GM21723 (cell line): ENCODE data around the gene MFRP.
A peak's percentile ranks its signal among the peaks of the same experiment; 100 is the strongest.
"Not testable (repeated sequence)": the region's sequence is repeated elsewhere in the genome, so short reads cannot be mapped to it uniquely, and the experiment has no call there.

Source experiments
- ATAC-seq: cut with Tn5 transposase; IDR thresholded peaks from one replicate; pipeline ENCODE4 v1.9.1; 2021; ENCODE audit warnings: mild to moderate bottlenecking, moderate library complexity; ENCODE audit not compliant: unreplicated experiment

Gene MFRP

DNA sequence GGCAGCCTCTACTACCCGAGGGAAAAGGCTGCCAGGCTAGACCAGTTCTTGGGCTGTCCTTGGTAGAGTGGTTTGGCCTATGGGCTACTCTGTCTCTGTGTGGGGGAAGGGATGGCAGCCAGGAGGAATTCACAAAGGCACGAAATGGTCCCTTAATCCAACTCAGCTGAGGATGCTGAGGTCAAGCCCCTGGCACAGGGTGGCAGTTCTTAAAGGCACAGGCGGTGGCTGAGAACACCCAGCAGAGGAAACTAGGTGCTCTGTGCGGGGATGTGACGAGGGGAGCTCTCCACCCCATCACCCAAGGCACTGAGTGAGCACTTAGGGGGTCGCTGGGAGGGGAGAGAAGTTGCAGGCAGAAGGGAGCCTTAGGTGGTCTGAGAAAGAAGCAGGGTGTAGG is at the start of gene MFRP:
Gene MFRP (minus strand): TSS at position 101 of the 400 bp plus-strand sequence. CDS start 192 bp downstream, outside the sequence.
- no peak for ATAC-seq

DNA sequence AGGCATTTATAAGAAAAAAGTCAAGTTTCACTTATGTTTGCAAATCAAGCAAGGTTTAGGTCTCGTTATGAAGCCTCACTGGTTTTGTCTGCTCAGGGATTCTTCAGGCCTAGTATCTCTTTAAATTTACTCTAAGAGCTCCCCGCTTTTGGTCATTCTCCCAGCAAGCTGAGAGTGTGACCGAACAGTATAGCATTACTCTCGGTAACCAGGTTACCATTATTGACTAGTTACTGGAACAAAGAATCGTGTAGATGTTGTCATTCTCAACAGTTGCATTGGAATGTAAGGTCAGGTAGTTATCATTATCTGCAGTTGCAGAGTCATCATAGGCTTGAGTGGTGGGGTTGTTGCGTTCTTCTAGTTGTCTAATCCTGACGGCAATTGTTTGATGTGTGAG is 44.8 kb upstream of the MFRP start:
- no peak for ATAC-seq

- ATAC-seq: no peak
These were observed 43.2 kb upstream of the MFRP start for GRCh38 chr11:119389611-119390254.

DNA sequence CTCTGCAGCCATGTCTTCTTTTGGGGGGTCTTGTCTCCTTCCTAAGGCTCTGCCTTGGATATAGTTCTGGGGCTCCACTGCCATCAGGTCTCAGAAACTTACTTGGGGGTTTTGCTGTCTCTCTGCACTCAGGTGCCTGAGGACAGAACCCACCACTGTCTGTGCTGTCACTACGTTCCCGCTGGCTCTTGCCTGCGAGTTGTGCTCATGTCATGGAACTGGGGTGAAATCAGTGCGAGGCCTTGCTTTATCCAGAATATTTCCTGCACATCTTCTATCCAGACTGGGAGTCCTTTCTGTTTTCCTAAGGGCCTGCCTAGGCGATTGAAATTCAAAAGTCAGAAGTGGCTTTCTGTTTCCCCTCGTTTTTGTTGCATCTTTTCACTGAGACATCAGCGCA is 41.6 kb upstream of the MFRP start:
- no peak for ATAC-seq

DNA sequence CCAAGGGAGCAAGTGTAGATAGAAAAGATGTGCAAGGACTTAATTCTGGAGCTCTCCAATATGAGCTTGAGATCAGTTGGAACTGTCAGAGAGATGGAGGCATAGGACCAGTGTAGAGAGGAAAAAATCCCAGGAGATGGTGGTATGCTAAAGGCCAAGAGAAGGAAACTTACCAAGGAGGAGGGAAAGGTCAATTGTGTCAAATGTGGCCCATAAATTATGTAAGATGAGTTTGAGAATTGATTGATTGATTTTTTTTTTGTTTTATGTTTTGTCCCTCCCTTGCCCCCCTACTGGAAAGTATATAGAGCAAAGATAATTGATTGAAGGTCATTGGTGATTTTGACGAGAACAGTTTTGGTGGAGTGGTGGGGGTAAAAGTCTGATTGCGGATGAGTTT is 37.8 kb upstream of the MFRP start:
- no peak for ATAC-seq

DNA sequence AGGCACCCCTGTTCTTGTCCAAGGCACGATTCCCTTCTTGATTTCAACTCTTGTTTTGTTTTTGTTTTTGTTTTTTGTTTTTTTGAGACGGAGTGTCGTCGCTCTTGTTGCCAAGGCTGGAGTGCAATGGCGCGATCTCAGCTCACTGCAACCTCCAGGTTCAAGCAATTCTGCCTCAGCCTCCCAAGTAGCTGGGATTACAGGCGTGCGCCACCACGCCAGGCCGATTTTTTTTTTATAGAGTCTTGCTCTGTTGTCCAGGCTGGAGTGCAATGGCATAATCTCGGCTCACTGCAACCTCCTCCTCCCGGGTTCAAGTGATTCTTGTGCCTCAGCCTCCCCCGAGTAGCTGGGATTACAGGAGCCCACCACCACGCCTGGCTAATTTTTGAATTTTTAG is 36.0 kb upstream of the MFRP start:
- ATAC-seq: not testable (repeated sequence)

- no peak for ATAC-seq
These were observed 35.6 kb upstream of the MFRP start for GRCh38 chr11:119382101-119382500.

DNA sequence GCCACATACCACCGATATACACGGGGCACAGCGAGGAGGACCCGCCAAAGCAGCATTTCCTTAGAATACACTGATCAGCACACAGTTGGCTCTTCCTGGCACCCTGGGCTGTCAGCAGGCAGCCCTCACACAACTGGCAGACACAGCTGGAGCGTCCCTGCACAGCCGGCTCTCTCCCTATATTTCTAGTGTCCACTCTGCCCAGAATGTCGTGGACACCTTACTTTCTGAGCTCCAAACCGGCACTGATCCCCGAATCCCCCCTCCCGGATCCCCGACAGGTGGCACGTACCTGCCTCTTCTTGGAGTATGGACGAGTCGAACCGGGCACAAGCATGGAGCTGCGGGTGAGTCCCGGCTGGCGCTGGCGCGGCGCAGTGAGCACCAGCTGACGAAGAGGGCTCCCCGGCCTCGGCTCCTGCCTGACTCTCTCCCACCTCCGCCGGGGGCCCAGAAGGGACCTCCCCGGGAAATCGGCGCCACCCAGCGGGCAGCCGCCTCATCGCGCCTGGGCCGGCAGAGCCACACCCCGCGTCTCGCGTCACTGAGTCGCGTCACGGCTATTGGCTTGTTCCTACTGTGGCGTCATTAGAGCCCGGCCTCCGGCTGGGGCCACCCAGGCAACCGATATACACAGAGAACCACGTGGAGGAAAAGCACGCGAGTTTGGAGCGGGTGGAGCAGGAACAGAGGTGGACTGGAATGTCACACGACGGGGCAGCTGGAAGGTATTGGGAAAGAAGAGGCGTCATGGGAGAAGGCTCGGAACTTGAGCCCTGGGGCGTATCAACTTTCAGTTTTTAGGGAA is 34.9 kb upstream of the MFRP start, which contains the start of gene USP2:
Gene USP2 (minus strand): TSS at position 510 of the 808 bp plus-strand sequence. CDS start 8,210 bp downstream, outside the sequence.
- ATAC-seq: peak; percentile 99

GRCh38 chr11:119380827-119381180 is 34.3 kb upstream of the MFRP start:
- no peak for ATAC-seq

DNA sequence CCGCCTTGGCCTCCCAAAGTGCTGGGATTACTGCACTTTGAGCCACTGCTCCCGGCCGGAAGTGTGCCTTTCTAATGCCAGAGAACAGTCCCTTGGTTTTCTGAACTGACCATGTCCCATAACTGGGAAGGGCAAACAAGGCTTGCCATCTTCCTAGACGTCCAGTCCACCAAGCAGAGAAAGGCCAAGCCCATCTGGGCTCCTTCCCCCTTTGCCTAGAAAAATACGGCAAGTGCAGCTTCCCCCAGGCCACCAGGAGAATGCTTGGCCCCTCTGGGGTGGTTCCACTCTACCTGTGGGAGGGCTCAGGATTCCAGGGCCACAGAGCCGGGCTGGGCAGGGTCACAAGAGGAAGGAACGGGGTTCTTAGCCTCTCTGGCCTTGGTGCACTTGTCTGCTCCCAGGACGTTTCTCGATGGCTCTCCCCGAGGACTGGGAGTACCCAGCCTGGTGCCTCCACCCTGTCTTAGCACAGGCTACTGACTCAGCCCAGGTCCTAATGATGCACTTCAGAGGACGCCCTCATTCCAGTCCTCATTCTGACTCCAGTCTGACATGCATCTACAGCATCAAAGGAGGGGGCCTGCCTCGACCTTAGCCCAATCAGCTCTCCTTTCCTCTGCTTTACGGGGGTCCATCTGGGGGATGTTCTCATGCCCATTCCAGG is 33.8 kb upstream of the MFRP start:
- no peak for ATAC-seq

DNA sequence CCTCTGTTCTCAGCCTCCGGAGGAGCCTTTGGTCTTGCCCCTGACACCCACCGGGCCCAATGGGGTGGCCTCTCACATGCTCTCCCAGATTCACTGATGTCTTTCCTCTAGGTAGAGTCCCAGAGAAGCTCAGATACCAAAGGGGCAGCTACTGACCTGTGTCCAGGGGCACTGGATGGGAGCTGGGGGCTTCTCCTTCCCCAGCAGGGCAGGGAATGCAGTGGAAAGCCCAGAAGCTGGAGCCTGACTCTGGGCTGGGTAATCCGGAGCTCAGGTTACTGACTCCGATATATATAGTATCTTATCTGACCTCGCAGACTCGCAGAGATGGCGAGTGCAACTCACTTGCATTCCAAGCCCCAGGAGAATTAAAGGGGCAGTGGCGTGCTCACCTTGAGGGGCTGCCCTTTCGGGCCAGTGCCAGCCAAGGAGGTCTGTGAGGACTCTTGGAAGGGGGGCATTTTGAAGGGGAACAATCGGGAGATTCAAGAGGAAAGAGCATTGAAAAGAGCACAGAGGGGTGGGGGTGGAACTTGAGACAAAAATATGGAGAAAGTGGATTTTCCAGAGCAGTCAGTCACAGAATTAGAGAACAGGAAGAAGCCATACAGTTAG is 32.5 kb upstream of the MFRP start:
- no peak for ATAC-seq

GRCh38 chr11:119377961-119378667 is 31.6 kb upstream of the MFRP start:
- no peak for ATAC-seq

GRCh38 chr11:119377112-119377901 is 30.8 kb upstream of the MFRP start:
- ATAC-seq: no peak

- ATAC-seq: no peak
These were observed 29.8 kb upstream of the MFRP start for GRCh38 chr11:119376197-119376847.

- ATAC-seq: no peak
These were observed 29.1 kb upstream of the MFRP start for GRCh38 chr11:119375337-119376196.

DNA sequence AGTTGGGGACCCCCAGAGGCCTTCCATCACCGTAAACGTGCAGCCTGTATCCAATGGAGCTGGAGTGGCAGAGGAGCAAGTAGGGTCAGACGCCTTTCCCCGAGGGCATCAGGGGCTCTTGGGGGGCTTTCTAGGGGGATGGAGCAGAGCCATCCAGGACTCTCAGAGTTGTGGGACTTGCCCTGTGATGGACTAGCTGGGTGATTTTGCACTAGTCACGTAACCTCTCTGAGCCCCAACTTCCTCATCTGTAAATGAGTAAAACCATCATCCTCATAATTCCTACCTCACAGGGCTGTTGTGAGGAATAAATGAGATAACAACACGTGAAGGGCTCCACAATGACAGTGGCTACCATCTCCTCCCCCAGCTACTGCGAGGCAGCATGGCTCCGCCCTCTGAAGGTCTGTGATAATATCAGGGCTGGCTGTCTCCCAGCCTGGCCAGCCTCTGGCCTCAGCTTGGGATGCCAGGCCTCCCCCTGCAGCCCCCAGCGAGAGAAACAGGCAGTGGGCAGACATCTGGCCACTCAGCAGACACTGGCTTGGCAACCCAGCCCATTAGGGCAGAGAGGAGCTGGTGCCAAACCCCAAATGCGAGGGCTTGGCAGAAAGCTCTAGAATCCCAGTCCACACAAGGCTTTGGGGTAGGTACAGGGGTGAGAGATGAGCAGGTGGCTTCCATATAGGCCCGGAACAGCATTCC is 28.3 kb upstream of the MFRP start:
- ATAC-seq: no peak

- ATAC-seq: no peak
These were observed 27.6 kb upstream of the MFRP start for GRCh38 chr11:119373921-119374631.
